ENCODE measurements around the gene YBX1.
"Not testable (repeated sequence)": the region's sequence is repeated elsewhere in the genome, so short reads cannot be mapped to it uniquely, and the experiment has no call there.

Gene YBX1

GRCh38 chr1:42751511-42752070, 69.4 kb downstream of the YBX1 start:
- not testable (repeated sequence) for DNase-seq

- no peak for DNase-seq
Observed at GRCh38 chr1:42752284-42752683, 70.1 kb downstream of the YBX1 start.

- no peak for DNase-seq
Observed at GRCh38 chr1:42753070-42753469, 70.9 kb downstream of the YBX1 start.
